ENCODE results near the gene ULK2.
A peak's percentile ranks its signal among the peaks of the same experiment; 100 is the strongest.

ULK2 gene

DNA sequence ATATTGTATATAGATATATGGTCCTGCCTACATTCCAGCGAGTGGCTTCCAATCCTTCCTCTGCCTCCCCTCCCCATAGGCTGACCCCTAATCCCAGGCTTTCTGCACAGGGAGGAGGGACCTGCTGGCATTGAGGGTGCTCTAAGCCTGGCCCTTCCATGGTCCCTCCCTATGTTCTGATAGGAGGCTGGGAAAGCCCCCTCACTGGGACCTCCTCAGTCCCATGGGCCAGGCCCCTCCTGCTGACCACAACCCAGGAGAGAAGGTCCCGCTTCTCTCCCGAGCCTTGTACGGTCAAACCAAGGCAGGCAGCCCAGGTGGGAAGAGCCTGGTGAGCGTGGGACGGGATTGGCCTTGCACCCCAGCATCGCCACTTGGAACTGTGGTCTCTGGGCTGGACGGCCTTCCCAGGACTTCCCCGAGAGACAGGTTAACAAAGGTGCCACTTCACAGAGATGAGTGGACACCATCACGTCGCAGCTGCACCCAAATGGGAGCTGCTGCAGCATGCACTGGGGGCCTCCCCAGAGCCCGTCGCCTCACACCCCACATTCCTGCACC is 120.5 kb downstream of the ULK2 start:
- no peak for TF ChIP-seq CTCF (IDR thresholded peaks at IDR 0.05; ENCODE audit: low read depth, low read length, missing control alignments)
- no peak overlapping the region for H3K4me3 ChIP-seq (ENCODE audit: low read depth, low read length)
- DNase-seq (ENCODE audit: low read depth): no peak

- H3K4me3 ChIP-seq (ENCODE audit: low read depth, low read length): no peak overlapping the region
- no peak for DNase-seq (ENCODE audit: low read depth)
- no peak for TF ChIP-seq CTCF (IDR thresholded peaks at IDR 0.05; ENCODE audit: low read depth, low read length, missing control alignments)
These were observed 121.2 kb downstream of the ULK2 start for GRCh38 chr17:19746517-19746916.

DNA sequence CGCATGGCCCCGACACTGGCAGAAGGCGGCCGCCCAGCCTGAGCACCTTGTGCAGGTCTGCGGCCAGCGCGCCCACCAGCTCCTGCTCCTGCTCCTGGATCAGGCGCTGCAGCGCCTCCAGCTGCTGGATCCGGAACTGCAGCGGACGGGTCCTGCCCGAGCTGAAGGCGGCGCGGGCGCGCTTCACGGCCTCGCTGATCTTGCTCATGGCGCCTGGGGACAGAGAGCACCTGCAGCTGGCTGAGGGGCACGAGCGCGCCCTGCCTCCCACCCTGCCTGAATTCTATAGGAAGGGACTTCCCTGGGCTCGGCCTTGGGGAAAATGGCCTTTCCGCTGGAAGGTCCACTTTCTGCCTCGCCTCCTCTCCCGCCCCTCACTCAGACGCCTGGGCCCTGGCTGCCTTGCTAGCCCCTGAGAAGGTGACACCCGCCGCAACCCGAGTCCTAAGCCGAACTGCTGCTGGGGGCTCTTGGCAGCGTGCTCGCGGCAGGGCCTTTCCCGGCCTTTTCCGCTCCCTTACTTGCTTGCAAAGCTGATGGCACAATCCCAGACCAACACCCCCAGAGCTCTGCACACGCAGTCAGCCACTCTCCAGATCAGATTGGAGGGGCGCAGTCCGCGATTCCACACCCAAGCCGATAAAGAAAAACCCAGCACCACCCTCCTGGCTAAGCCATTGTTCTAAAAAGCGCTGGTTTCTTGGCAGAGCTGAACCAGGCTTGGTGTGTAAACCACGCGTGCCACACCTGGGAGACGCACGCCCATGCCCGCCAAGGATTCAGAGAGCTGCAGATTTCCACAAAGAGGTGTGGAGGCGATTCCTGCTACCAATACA is 122.6 kb downstream of the ULK2 start:
- no peak for DNase-seq (ENCODE audit: low read depth)
- TF ChIP-seq CTCF (IDR thresholded peaks at IDR 0.05; ENCODE audit: low read depth, low read length, missing control alignments): peak; percentile 92
- no peak overlapping the region for H3K4me3 ChIP-seq (ENCODE audit: low read depth, low read length)

GRCh38 chr17:19744492-19744891 is 123.2 kb downstream of the ULK2 start:
- peak overlapping the region; percentile 27 for H3K4me3 ChIP-seq (ENCODE audit: low read depth, low read length)
- TF ChIP-seq CTCF (IDR thresholded peaks at IDR 0.05; ENCODE audit: low read depth, low read length, missing control alignments): no peak
- no peak for DNase-seq (ENCODE audit: low read depth)

GRCh38 chr17:19743101-19744100 is 124.3 kb downstream of the ULK2 start:
- TF ChIP-seq CTCF (IDR thresholded peaks at IDR 0.05; ENCODE audit: low read depth, low read length, missing control alignments): no peak
- no peak overlapping the region for H3K4me3 ChIP-seq (ENCODE audit: low read depth, low read length)
- DNase-seq (ENCODE audit: low read depth): no peak

- TF ChIP-seq CTCF (IDR thresholded peaks at IDR 0.05; ENCODE audit: low read depth, low read length, missing control alignments): no peak
- DNase-seq (ENCODE audit: low read depth): no peak
- H3K4me3 ChIP-seq (ENCODE audit: low read depth, low read length): no peak overlapping the region
These were observed 125.2 kb downstream of the ULK2 start for GRCh38 chr17:19742495-19742894.

Data from GM12864 (cell line).